GM21515 (cell line): ENCODE measurements around the gene ZNF264.
"Not testable (repeated sequence)": the region's sequence is repeated elsewhere in the genome, so short reads cannot be mapped to it uniquely, and the experiment has no call there.

Experiments used
- ATAC-seq: cut with Tn5 transposase; IDR thresholded peaks from one replicate; pipeline ENCODE4 v1.9.1; 2021; ENCODE audit not compliant: unreplicated experiment

The ZNF264 gene

GRCh38 chr19:57245066-57245465 is 53.8 kb downstream of the ZNF264 start:
- no peak for ATAC-seq

GRCh38 chr19:57245959-57246358 is 54.7 kb downstream of the ZNF264 start:
- no peak for ATAC-seq

- no peak for ATAC-seq
These were observed 57.3 kb downstream of the ZNF264 start for GRCh38 chr19:57248646-57249045.

- ATAC-seq: no peak
These were observed 58.0 kb downstream of the ZNF264 start for GRCh38 chr19:57249329-57249728.

- ATAC-seq: not testable (repeated sequence)
These were observed 62.5 kb downstream of the ZNF264 start for GRCh38 chr19:57253767-57254166.

GRCh38 chr19:57262044-57262443 is 70.7 kb downstream of the ZNF264 start:
- no peak for ATAC-seq

- ATAC-seq: no peak
These were observed 72.0 kb downstream of the ZNF264 start for GRCh38 chr19:57263244-57263741.

- ATAC-seq: no peak
These were observed 76.0 kb downstream of the ZNF264 start for GRCh38 chr19:57267291-57267690.

- ATAC-seq: no peak
These were observed 78.4 kb downstream of the ZNF264 start for GRCh38 chr19:57269515-57270250.

GRCh38 chr19:57271280-57271679 is 80.0 kb downstream of the ZNF264 start:
- no peak for ATAC-seq
